GM10266 (cell line): ENCODE measurements around the gene HELZ.

ENCODE experiments used
- DNase-seq: peaks from one replicate; pipeline ENCODE4 v3.0.0; 2012; ENCODE audit errors: extremely low spot score
- TF ChIP-seq, protein P1 (sequence below): IDR thresholded peaks from 2 replicates; pipeline ENCODE4 v1.5.1; 2012; ENCODE audit warnings: mild to moderate bottlenecking, low read depth; ENCODE audit not compliant: control insufficient read depth, insufficient read depth; ENCODE audit errors: missing control alignments

The HELZ gene

GRCh38 chr17:67247416-67247900 lies 2.5 kb upstream of the HELZ start:
- TF ChIP-seq, protein P1, sequence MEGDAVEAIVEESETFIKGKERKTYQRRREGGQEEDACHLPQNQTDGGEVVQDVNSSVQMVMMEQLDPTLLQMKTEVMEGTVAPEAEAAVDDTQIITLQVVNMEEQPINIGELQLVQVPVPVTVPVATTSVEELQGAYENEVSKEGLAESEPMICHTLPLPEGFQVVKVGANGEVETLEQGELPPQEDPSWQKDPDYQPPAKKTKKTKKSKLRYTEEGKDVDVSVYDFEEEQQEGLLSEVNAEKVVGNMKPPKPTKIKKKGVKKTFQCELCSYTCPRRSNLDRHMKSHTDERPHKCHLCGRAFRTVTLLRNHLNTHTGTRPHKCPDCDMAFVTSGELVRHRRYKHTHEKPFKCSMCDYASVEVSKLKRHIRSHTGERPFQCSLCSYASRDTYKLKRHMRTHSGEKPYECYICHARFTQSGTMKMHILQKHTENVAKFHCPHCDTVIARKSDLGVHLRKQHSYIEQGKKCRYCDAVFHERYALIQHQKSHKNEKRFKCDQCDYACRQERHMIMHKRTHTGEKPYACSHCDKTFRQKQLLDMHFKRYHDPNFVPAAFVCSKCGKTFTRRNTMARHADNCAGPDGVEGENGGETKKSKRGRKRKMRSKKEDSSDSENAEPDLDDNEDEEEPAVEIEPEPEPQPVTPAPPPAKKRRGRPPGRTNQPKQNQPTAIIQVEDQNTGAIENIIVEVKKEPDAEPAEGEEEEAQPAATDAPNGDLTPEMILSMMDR, result no peak
- DNase-seq, result no peak

DNA sequence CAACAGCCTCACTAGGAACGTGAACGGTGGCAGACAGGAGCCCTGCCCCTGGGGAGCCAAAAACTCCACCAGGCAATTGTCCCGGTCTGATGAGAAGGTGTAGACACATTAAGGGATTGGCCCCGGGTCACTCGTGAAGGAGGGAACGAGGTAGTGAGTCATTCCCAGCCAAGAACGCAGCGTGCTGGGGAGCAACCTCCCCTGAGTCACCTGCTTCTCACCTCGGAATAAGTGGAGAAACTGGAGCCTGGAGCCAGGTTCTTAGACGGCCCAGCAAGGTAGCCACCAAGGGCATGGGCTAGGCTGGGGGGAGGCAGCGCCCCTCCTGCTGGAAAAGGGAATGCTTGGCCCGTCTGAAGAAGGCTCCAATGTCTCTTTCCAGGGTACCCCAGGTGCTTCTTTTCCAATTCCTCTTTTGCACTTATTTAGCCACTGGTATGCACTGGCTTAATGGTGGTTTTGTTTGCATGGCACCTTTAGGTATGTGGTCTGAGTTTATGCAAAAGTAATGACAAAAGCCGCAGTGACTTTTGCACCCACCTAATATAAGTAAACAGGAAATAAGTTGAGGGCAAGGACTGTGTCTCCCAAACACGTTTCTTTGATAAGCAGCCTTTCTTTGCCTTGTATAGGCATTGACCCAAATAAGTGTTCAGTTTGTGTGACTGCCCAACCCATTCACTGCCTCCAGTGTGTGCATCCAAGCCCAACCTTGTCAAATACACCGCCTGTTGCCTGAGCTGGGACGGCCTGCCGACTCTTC lies 1.8 kb upstream of the HELZ start:
- TF ChIP-seq, protein P1, result no peak

GRCh38 chr17:67246403-67246652 lies 1.3 kb upstream of the HELZ start:
- TF ChIP-seq, protein P1, result no peak
- DNase-seq, result no peak

More for the DNA sequence above, 1.8 kb upstream of the HELZ start:
- peak; percentile 18 for DNase-seq

DNA sequence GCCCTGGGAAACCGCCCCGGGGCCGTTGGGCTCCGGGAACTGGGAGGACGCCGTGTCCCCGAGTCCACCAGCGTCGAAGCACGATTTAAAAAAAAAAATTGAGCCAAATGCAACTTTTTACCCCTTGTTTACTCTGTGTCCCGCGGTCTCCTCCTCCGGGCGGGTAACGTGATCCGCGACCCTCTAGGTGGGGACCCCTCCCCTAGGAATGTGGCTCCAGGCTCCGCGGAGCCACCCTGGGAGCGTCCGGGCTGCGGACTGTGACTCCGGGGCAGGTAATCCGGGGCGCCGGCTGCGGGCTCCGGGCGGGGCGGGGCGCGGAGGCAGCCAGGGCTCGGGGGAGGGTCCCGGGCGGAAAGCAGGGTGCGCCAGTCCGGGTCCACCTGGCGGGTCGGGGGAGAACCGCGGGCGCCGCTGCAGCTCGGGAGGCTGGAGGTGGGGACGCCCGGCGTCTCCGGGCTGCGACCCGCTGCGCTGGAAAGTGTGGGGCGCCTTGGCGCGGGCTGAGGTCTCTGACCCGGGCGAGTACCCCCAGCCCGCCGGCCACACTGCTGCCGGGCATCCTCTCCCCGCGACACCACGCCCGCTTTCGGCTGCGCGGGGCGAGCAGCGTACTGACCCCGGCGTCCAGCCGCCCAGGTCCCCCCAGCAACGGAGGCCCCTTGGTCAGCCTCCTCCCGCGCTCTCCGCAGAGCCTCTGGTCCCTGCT lies 852 bp upstream of the HELZ start:
- TF ChIP-seq, protein P1, result no peak
- DNase-seq, result peak; percentile 55

GRCh38 chr17:67244431-67245072 lies 444 bp downstream of the HELZ start:
- TF ChIP-seq, protein P1, result no peak
- DNase-seq, result no peak

DNA sequence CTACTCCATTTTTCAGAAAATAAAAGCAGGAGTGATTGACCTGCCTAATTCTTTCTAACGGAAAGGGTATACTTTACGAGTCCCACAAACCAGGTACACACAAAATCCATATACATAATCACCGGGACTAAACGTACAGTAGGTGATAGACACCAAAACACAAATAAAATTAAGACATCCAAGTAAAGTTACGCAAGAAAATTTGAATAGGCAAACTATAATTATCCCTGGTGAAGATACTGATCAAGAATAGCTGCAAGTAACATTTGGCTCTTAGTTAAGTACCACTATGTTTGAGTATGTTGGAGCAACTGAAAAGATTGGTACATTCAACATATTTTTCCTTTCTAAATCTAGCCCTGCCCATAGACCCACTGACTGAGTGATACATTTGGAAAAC lies 1.7 kb downstream of the HELZ start:
- TF ChIP-seq, protein P1, result no peak
- DNase-seq, result no peak
